Gastroesophageal sphincter (tissue), 4 donors: ENCODE measurements around the gene SPDYC. TPM values are rescaled to one million over a fixed set of nuclear protein-coding genes. Genes with fewer than 3 reads are reported as not detected.
"Not testable (repeated sequence)": the region's sequence is repeated elsewhere in the genome, so short reads cannot be mapped to it uniquely, and the experiment has no call there.

Source experiments
- ATAC-seq: fragments of 150-250 bp; one replicate; pipeline ENCODE4 v1.9.1; 2016; ENCODE audit warnings: mild to moderate bottlenecking, moderate library complexity
- H3K27ac ChIP-seq, 4 donors: fragments of 200-600 bp; sonication (generic) in 3 of 4; 1 replicate in 3 of 4; 2 replicates in 1 of 4; pipeline ENCODE4 v1.5.1; 2016 to 2019
- H3K27me3 ChIP-seq: fragments of 200-600 bp; sonication (generic); one replicate; pipeline ENCODE4 v1.5.1; 2019
- H3K36me3 ChIP-seq, 2 donors: fragments of 200-600 bp; sonication (generic); one replicate each; pipeline ENCODE4 v1.5.1; 2019; ENCODE audit warnings: control low read depth in 1 of 2
- H3K4me1 ChIP-seq, 3 donors: fragments of 200-600 bp; sonication (generic); 1 replicate in 2 of 3; 2 replicates in 1 of 3; pipeline ENCODE4 v1.5.1; 2016 to 2019; ENCODE audit warnings: control low read depth in 2 of 3
- H3K4me3 ChIP-seq, 2 donors: fragments of 200-600 bp; sonication (generic); one replicate each; pipeline ENCODE4 v1.5.1; 2019; ENCODE audit warnings: mild to moderate bottlenecking in 1 of 2, moderate library complexity in 1 of 2
- H3K9me3 ChIP-seq, 3 donors: fragments of 200-600 bp; sonication (generic); one replicate each; pipeline ENCODE4 v1.5.1; 2017 to 2019; ENCODE audit warnings: control low read depth in 2 of 3
- CTCF ChIP-seq, 4 experiments: fragments of 200-600 bp in 2 of 4; fragments of 450-650 bp in 2 of 4; sonication (generic) in 1 of 4; IDR thresholded peaks; one replicate each; pipeline ENCODE4 v1.5.1; 2017 to 2019; ENCODE audit warnings: antibody characterized with exemption in 4 of 4, mild to moderate bottlenecking in 2 of 4, moderate library complexity in 2 of 4
- EP300 ChIP-seq: sonication (generic); formaldehyde crosslinking; IDR thresholded peaks from one replicate; pipeline ENCODE4 v1.6.1; 2017; ENCODE audit warnings: antibody characterized with exemption, mild to moderate bottlenecking
- POLR2A ChIP-seq, 2 donors: fragments of 450-650 bp; IDR thresholded peaks; one replicate each; pipeline ENCODE4 v1.6.1; 2017; ENCODE audit warnings: antibody characterized with exemption in 2 of 2, mild to moderate bottlenecking in 2 of 2, moderate library complexity in 1 of 2
- POLR2AphosphoS5 ChIP-seq: sonication (generic); formaldehyde crosslinking; IDR thresholded peaks from one replicate; pipeline ENCODE4 v1.6.1; 2017; ENCODE audit warnings: antibody characterized with exemption
- WGBS, 2 donors: methylation state at CpG; one replicate each; pipeline ENCODE4 v1.1.5; 2018; ENCODE audit warnings: low coverage in 1 of 2; 5-methylcytosine and 5-hydroxymethylcytosine counted together
- total RNA-seq, 4 donors: library from RNA; depleted of rRNA; stranded (reverse); fragments of >200 nt; gene quantifications; one replicate each; pipeline ENCODE4 v1.1.0, GENCODE V29; 2016

Gene SPDYC
- total RNA-seq, 4 donors from 2014 or later, result not detected

- Histone ChIP-seq H3K4me3 (no peak overlapping the region), H3K9me3 (no peaks in the 10 kb centered on the region), H3K4me1 (peaks cover 0 to 38% (median 11%) of the 10 kb centered on the region in 3 donors), H3K36me3 (peaks cover 0 to 15% of the 10 kb centered on the region in 2 donors), H3K27ac (no peak overlapping the region), H3K27me3 (no peaks in the 10 kb centered on the region)
- WGBS, 2 donors, result 78 to 80% methylated on average over 11 to 15 of the region's 15 CpGs
- TF ChIP-seq POLR2AphosphoS5 (no peak), POLR2A (IDR thresholded peaks at IDR 0.05) (no peak), EP300 (no peak), CTCF (IDR thresholded peaks at IDR 0.05) (no peak)
- no peak for ATAC-seq
Measured at GRCh38 chr11:65136515-65137096, 33.4 kb upstream of the SPDYC start.

GRCh38 chr11:65141896-65142494 is 28.0 kb upstream of the SPDYC start:
- no peak overlapping the region for H3K27ac ChIP-seq
- peaks cover 10% of the 10 kb centered on the region for H3K27me3 ChIP-seq
- H3K9me3 ChIP-seq, result no peaks in the 10 kb centered on the region
- no peaks in the 10 kb centered on the region for H3K4me1 ChIP-seq
- WGBS, 2 donors, result 78 to 80% methylated on average over 6 to 7 of the region's 7 CpGs
- H3K4me3 ChIP-seq, result no peak overlapping the region
- ATAC-seq, result no peak
- no peaks in the 10 kb centered on the region for H3K36me3 ChIP-seq
- TF ChIP-seq CTCF (IDR thresholded peaks at IDR 0.05) (no peak), EP300 (no peak), POLR2AphosphoS5 (no peak), POLR2A (IDR thresholded peaks at IDR 0.05) (no peak)

- 60 to 64% methylated on average over 2 of the region's 2 CpGs for WGBS, 2 donors
- ATAC-seq, result no peak
- H3K9me3 ChIP-seq, result no peaks in the 10 kb centered on the region
- H3K36me3 ChIP-seq, result no peaks in the 10 kb centered on the region
- H3K27ac ChIP-seq, result no peak overlapping the region
- peaks cover 0 to 7% (median 0%) of the 10 kb centered on the region in 3 donors for H3K4me1 ChIP-seq
- peaks cover 12% of the 10 kb centered on the region for H3K27me3 ChIP-seq
- H3K4me3 ChIP-seq, result no peak overlapping the region
- TF ChIP-seq EP300, result no peak
- TF ChIP-seq POLR2AphosphoS5, result no peak
- TF ChIP-seq CTCF (IDR thresholded peaks at IDR 0.05), result no peak
- TF ChIP-seq POLR2A (IDR thresholded peaks at IDR 0.05), result no peak
Measured at GRCh38 chr11:65147352-65148075, 22.5 kb upstream of the SPDYC start.

- no peak overlapping the region for H3K4me3 ChIP-seq
- no peaks in the 10 kb centered on the region for H3K9me3 ChIP-seq
- no peaks in the 10 kb centered on the region for H3K36me3 ChIP-seq
- 69% methylated on average over 4 of the region's 5 CpGs; no CpG with 5 or more reads in 1 of the 2 donors for WGBS, 2 donors
- no peak for ATAC-seq
- peaks cover 12% of the 10 kb centered on the region for H3K27me3 ChIP-seq
- TF ChIP-seq CTCF (IDR thresholded peaks at IDR 0.05) (no peak), POLR2A (IDR thresholded peaks at IDR 0.05) (no peak), EP300 (no peak), POLR2AphosphoS5 (no peak)
- no peak overlapping the region for H3K27ac ChIP-seq
- H3K4me1 ChIP-seq, result peaks cover 0 to 7% (median 0%) of the 10 kb centered on the region in 3 donors
Measured at GRCh38 chr11:65148657-65149056, 21.4 kb upstream of the SPDYC start.

- H3K27me3 ChIP-seq, result peaks cover 12% of the 10 kb centered on the region
- not testable (repeated sequence) for H3K4me3 ChIP-seq, ATAC-seq, H3K4me1 ChIP-seq, H3K9me3 ChIP-seq, H3K36me3 ChIP-seq
- H3K27ac ChIP-seq, result peak overlapping the region in 2 of 4 donors; percentile 49 to 63
- 65% methylated on average over 10 of the region's 10 CpGs; no CpG with 5 or more reads in 1 of the 2 donors for WGBS, 2 donors
Measured at GRCh38 chr11:65150131-65150508, 19.9 kb upstream of the SPDYC start.
